GM12801 (cell line): ENCODE data around the gene FOXG1.

ENCODE experiments used
- TF ChIP-seq, protein P1 (sequence below): IDR thresholded peaks from one replicate; pipeline ENCODE4 v1.5.1; 2011; ENCODE audit warnings: control low read depth; ENCODE audit not compliant: insufficient read length; ENCODE audit errors: extremely low read depth

The FOXG1 gene

DNA sequence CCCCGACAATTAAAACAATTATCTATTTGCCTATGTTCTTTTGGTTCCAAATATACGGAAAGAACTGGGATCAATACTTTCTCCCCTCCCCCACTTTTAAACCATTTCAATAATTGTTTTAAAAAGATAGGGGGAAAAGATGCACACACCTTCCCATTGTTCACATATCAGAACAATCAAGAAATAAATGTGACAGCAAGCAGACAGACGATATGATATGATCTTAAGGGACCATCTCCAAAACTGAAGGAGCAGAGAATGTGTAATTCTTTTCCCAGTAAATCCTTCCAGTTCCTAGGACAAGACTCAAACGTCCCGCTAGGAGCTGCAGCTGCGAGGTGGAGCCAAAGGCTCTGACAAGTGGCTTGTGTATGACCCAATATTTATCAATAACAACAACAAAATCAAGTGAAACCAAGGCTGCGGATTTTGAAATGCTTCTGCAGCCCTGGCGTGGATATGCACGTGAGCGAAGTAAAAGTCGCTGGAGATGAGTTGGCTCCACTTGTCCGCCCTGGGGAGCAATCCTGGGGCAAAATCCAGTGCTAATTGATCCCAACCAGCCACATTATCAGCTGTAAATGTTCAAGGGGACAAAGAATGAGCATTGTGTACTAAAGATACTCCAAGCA lies 8.2 kb upstream of the FOXG1 start:
- TF ChIP-seq, protein P1, sequence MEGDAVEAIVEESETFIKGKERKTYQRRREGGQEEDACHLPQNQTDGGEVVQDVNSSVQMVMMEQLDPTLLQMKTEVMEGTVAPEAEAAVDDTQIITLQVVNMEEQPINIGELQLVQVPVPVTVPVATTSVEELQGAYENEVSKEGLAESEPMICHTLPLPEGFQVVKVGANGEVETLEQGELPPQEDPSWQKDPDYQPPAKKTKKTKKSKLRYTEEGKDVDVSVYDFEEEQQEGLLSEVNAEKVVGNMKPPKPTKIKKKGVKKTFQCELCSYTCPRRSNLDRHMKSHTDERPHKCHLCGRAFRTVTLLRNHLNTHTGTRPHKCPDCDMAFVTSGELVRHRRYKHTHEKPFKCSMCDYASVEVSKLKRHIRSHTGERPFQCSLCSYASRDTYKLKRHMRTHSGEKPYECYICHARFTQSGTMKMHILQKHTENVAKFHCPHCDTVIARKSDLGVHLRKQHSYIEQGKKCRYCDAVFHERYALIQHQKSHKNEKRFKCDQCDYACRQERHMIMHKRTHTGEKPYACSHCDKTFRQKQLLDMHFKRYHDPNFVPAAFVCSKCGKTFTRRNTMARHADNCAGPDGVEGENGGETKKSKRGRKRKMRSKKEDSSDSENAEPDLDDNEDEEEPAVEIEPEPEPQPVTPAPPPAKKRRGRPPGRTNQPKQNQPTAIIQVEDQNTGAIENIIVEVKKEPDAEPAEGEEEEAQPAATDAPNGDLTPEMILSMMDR: no peak

DNA sequence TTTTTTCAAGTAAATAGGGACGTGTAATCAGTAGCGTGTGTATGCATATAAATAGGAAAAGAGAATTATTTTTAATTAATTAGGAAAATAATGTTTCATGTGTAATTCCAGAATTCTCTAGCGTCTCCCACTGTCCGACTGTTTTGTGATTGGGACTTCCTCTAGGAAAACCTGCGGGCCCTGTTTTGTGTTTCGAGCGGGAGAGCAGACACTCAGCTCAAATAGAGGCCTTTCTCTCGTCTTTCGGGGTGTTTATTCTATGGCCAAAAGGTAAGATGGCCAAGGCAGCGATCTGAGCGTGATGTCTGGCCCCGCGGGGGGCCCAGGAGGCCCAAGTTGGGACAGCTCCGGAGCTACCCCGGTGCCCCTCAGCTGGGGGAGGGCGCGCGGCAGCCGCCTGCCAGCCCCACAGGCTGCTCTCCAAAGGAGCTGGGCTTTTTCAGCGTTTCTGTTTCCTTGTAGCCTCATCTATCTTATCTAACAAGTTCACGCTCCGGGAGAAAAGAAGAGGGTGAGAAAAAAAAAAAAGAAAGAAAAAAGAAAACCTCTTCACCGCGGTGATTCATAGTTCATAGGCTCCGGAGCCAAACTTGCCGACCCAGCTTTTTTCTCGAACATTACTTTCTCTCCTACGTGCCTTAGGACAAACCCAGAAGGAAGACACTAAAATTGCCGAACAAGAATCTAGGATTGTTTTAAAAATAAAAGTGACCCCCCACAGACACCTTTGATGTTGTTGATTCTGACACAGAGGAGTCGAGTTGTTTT lies 7.5 kb upstream of the FOXG1 start:
- TF ChIP-seq, protein P1: no peak

DNA sequence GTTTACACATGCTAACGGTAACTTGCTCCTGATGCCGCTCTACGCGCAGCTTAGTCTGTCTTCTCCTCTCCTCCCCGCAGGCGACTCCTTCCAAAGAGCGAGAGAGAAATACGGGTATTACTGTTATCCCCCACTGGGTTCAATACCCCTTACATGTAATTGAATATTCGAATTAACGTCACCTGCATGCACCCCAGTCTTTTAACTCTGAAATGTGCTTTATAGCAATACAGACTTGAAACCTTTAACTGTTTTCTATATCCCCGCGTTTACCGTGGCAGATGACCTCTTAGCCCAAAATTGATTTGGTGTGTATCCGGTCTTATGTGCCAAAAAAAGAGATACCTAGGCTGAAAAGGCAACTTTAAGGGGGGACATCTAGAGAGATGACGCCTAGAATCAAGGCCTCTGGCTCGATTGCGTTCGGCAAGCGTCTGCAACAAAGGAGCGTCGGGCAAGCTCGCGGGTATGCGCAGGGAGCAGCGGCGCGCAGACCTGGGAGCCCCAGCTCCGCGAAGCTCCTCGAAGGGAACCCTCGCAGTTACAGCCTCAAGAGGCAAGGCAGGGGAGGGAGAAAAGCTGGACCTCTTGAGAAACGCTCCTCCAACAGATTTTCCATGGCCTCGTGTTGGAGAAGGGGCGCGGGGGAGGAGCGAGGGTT lies 6.8 kb upstream of the FOXG1 start:
- TF ChIP-seq, protein P1: no peak

DNA sequence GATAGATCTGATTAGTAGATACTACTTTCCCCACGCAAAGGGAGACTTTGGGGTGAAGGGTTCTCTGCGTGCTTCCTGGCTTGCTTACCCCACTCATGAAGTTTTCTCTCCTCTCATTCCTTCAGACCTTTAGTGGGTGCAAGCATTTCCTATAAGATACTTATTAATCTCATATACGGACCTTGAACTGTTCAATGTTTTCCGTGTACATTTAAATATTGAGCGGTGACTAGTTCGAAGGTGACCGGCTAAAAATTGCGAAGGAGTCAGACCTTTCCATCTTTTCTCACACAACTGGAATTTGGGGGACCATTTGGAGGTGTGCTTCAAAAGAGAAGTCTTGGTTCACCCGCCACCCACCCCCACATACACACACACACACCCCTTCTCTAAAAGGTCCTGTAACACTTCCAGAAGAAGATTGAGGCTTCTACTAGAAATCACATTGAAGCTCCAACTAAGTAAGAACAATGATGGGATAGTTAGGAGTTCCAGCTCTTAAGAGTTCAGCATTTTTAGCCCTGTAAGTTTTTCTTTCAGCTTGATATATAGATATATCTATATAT lies 6.1 kb upstream of the FOXG1 start:
- TF ChIP-seq, protein P1: no peak

DNA sequence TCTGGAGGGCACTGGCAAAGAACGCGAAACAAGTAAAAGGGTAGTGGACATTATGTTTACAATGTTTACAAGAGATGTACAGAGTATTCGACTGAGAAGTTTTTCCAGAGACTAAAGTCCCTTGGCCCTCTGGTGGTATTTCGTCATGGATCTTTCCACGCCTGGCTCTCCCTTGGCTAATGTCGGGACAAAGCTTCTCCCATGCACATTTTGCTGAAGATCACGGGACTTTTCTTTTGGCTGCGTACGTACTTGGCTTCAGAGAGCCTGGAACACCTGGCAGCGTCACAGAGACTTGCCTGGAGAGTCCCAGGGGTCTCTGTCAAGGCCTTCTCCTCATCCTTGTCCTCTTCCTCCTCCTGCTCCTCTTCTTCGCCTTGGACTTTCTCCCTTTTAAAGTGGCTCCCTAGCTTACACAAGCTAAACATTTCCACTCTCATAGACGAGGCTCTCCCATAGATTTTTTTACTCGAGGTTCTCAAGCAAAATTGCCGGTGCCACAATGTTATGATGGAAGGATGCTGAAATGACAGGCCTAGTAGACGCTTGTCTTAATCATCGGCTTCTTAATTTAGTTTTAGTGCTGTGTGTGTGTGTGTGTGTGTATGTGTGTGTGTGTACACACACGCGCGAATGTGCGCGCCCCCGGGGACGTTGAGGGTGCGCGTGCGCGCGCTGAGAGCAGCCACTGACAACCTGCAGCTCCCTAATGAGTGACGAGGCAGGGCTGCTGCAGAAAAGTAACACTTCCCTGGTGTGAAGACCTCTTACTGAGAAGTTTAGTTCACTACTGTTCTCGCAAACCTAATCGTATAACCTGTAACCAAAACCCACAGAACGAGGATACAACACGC lies 4.9 kb upstream of the FOXG1 start:
- TF ChIP-seq, protein P1: no peak

DNA sequence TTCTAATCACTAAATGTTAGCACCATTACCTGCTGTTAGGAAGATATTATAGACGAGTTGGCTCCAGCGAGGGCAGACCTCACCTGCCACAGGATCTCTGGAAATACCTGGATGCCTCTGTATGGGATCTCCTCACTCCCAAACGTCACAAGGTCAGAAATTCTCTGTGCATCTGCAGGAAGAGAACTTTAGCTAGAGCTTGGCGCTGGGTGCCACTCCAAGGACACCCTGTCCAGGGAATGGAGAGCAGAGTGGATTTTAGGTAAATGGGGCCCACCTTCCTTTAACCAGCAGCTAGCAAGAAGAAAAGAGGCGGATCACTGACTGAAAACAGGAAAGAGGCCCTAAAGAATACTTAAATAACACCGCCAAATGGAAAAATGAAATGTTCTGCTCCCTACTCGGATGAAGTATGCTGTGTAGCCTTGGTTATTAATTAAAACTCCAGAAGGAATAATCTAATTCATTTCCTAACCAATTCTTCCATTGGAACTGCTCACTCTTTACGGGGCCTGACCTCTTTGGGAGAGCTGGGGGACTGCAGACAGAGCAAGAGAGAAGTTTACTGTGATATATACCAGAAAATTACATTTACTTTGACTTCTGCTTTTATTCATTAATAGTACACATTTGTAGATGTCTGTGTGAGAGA lies 4.2 kb upstream of the FOXG1 start:
- TF ChIP-seq, protein P1: no peak
